Stimulated activated CD4-positive, alpha-beta T cell treated with anti-CD3 and anti-CD28 coated beads, TNF-alpha, amount 100 ng/mL, for 48 hours (primary cell): ENCODE measurements around the gene GRAMD4.
"Not testable (repeated sequence)": the region's sequence is repeated elsewhere in the genome, so short reads cannot be mapped to it uniquely, and the experiment has no call there.

Source experiments
- DNase-seq, 3 donors: peaks; one replicate each; pipeline ENCODE4 v3.0.0-alpha.2; 2020; ENCODE audit warnings: low read depth in 3 of 3

The GRAMD4 gene

DNA sequence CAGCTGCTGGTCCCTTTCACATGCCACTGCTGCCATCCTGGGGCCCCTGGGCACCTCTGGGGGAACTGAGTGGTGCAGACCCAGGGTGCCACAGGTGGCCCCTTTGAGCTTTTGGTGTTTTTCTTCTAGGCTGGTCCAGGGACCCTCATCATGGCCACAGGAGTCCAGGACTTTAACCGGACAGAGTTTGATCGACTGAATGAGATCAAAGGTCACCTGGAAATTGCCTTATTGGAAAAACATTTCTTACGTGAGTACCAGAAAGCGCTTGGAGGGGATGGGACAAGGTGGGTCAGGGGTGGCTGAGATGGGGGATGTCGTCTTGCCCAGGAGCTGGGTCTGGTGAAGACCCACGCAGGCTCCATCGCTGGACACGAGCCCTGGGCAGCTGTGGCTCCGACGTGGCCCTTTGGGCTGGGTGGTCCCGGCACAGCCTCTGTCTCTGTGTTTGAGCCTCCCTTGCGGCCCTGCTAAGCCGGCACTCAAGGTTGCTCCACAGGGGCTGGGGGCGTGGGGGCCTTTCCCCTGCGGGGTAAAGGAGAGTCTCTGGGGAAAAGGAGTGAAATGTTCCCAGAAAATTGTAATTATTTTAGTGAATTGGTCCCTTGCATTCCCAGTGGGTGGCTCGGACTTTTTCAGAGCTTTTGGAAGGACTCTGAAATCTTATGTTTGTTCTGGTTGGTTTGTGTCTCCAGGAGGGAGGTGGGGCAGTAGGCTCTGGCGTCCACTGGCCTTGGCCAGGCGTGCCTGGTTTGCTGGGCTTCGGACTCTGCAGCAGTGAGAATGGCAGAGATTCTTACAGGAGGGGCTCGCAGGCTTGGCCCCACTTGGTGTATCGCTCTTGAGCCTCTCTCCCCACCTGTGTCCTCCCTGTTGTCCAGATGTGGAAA, 17.8 kb downstream of the GRAMD4 start:
- no peak for DNase-seq

GRCh38 chr22:46638601-46639431, 18.6 kb downstream of the GRAMD4 start:
- no peak for DNase-seq

- no peak for DNase-seq
Measured at GRCh38 chr22:46639843-46640242, 19.7 kb downstream of the GRAMD4 start.

DNA sequence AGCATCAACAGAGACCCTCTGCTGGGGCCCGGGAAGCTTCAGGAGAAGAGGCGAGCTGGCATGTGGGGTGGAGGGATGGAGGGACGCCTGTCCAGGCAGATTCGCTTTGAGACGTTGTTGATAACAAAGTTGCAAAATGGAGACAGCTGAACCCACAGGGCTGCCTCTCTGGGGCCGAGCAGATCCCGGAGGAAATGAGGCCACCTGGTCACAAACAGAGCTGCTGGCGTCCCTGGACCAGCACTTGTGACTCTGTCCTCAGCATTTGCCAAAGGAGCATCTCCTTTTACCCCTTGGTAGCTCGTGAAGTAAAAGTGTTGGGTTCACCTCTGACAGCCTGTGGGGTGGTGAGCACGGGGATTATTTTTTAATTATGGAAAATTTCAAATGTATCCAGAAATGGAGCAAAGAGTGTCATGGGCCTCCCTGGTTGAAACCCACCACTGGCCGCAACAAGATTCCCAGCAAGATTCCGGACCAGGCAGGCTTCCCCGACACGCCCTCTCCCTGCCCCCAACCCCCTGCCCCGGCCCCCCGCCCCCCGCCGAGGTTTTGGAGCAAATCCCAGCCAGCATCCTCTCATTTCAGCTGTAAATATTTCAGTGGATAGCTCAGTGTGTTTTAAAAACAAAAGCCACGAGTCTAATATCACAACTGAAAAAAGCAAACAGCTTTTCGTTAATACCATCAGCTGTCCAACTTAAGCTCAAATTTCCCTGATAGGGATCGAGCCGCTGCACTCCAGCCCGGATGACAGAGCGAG, 20.3 kb downstream of the GRAMD4 start:
- no peak for DNase-seq

- DNase-seq, result no peak
Measured at GRCh38 chr22:46641811-46642266, 21.7 kb downstream of the GRAMD4 start.

GRCh38 chr22:46642840-46643480, 22.8 kb downstream of the GRAMD4 start:
- not testable (repeated sequence) for DNase-seq

DNA sequence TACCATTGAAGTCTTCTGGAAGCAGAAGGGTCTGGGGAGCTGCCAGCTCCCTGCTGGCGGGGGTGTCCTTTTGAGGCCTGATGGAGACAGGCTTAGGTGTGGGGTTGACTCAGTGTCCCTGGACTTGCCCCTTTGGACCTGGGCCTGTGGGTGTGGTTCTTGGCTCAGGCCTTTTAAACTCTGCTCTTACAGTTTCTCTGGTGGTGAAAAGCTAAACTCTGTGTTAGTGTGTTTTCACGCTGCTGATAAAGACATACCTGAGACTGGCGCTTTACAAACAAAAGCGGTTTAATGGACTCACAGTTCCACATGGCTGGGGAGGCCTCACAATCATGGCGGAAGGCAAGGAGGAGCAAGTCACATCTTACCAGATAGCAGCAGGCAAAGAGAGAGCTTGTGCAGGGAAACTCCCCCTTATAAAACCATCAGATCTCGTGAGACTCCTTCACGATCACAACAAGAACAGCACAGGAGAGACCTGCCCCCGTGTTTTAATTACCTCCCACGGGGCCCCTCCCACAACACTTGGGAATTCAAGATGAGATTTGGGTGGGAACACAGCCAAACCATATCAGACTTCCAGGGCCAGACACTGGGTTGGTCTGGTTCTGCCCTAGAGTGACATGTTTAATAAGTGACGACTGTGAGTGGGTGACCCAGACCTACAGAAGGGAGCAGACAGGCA, 26.5 kb downstream of the GRAMD4 start:
- DNase-seq, result no peak

DNA sequence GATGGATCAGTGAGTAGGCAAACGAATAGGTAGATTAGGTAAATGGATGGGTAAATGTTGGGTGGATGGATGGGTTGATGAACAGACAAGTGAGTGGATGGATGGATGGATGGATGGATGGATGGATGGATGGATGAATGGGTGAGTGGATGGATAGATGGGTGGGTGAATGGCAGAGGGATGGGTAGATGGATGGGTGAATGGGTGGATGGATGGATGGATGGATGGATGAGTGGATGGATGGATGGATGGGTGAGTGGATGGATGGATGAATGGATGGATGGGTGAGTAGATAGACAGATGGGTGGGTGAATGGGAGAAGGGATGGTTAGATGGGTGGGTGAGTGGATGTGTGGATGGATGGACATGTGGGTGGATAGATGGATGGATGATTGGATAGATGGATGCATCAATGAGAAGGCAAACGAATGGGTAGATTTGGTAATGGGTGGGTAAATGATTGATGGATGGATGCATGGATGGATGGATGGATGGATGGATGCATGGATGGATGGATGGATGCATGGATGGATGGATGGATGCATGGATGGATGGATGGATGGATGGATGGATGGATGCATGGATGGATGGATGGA, 28.1 kb downstream of the GRAMD4 start:
- not testable (repeated sequence) for DNase-seq

DNA sequence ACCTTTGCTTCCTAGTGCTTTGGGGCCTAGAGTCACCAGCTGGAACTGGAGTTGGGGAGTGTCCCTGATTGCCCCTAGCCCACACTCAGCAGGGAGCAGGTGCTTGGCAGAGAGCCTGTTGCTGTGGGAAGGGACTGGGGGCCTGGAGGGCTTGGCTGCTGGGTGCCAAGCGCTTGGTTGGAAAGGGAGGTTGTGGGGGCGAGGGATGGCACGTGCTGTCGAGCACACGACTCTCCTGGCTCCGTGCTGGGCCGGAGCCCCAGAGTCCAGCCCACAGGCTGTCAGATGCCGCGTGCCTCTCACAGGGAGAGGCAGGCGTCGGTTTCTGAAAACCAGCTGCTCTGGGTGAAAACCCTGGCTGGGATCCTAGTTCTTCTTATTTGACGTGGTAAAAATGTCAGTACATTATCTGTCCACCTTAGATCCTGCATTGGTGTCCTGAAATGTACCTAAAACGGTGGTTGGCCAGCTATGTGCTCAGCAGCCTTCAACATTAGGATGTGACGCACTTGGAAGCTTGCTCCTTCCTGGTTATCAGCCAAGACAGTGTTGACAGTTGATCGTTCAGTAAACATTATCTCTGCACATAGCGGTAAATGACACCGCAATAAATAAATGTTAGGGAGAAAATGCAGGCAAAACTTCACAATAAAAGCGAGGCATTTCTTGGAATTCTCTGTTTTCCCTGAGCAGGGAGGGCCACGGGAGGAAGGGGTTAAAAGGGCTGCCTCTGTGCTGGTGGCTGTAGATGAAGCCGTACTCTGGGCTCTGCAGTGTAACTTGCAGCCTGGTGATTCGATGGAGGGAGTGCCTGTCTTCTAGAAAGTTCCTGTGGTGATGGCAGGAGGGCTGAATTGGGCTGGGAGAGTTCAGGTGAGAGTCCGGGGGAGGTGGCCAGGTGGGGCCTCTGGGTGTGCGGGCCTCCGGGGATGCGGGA, 29.2 kb downstream of the GRAMD4 start:
- no peak for DNase-seq

DNA sequence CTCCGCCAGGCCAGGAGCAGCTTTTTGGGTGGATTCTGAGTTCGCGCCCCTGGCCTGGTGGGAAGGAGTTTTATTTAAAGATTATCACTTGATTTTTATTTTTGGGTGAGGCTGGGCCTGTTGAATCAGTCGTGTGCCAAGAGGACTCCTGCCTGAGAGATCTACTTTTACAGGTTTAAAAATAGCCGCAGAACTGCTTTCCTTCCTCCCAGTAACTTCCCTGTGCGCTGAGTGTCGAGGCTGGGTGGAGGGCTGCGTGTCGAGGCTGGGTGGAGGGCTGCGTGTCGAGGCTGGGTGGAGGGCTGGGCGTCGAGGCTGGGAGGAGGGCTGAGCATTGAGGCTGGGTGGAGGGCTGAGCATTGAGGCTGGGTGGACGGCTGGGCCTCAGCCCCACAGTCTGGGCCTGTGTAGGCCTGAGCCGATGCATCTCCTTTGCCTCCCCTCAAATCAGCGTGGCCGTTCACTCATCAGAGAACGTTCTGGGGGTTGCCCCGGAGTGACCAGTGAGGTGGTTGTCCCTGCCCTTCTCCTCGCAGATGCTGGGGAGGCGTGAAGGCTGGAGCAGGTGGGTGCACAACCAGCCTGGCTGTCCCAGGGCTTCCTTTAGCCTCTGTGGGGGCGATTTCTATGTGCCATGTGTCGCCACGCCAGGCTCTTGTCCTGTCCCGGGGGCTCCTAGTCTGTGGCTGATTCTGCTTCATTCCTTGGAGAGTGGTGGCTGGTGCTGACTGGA, 30.1 kb downstream of the GRAMD4 start:
- DNase-seq, result no peak

GRCh38 chr22:46651316-46651715, 31.1 kb downstream of the GRAMD4 start:
- DNase-seq, result no peak

- no peak for DNase-seq
Measured at GRCh38 chr22:46652081-46652846, 32.1 kb downstream of the GRAMD4 start.

DNA sequence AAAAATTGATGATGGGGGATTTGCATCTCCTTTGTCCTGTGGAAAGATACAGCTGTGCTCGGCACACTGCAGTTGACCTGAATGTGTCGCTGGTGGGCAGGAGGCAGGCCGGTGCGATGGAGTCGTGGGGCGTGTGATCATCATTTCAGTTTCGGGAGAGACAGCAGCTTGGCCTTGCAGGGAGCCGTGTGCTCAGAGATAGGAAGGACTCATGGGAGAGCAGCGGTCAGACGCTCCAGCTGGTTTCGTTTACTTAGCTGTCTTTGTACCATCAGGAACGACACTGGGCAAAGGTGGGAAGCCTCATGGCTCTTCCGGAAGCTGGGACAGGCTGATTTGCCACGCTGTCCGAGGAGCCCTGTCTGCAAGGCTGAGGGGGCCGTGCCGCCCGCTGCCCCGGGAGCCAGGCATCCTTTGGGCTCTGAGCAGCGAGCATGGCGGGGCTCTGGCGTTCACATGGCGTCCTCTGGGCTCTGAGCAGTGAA, 32.7 kb downstream of the GRAMD4 start:
- DNase-seq, result no peak

GRCh38 chr22:46653596-46653995, 33.4 kb downstream of the GRAMD4 start:
- no peak for DNase-seq

- DNase-seq, result no peak
Measured at GRCh38 chr22:46654426-46654825, 34.2 kb downstream of the GRAMD4 start.

DNA sequence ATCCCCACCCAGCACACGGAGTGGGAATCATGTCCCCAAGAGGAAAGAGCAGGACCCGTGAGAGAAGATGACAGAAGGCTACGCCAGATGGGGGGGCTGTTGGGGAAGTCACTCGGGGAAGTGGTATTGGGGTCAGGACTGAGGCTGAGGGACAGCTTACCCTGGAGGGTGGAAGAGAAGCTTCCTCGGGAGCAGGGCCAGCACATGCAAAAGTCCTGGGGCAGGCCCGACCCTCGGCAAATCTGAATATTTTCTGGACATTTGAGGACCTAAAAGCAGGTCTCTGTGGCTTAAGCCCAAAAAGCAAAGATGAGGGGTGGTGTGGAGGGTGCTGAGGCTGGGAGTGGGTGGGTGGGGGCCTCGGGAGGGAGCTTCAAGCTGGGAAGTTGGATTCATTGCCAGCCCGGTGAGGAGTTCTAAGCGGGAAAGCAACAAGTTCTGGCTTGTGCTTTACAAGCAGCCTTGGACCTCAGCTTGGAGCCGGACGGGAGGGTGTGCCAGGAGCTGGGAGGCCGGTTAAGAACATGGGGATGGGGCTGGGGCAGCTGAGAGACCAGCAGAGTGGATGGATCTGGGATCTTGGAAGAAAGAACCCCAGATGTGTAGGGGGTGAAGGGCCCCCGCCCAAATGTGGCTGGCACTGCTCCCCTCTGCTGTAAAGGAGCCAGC, 34.9 kb downstream of the GRAMD4 start:
- no peak for DNase-seq
